H9 (cell line): ENCODE data around the gene MEMO1. TPM values are rescaled to one million over a fixed set of nuclear protein-coding genes. Genes with fewer than 3 reads are reported as not detected.

Source experiments
- DNase-seq: peaks from one replicate; pipeline ENCODE4 v3.0.0-alpha.2; 2017
- H2AFZ ChIP-seq: one replicate; pipeline ENCODE4 v1.6.1; 2013; ENCODE audit warnings: mild to moderate bottlenecking, low read length, control low read depth, moderate library complexity
- H2AK5ac ChIP-seq: 2 replicates; pipeline ENCODE4 v1.6.1; 2013; ENCODE audit warnings: low read length, control low read depth, mixed read lengths; ENCODE audit not compliant: insufficient read length
- H2BK120ac ChIP-seq: one replicate; pipeline ENCODE4 v1.6.1; 2013; ENCODE audit warnings: low read depth, mild to moderate bottlenecking, low read length, control low read depth, inconsistent platforms; ENCODE audit not compliant: poor library complexity, severe bottlenecking
- H2BK12ac ChIP-seq: 2 replicates; pipeline ENCODE4 v1.6.1; 2013; ENCODE audit warnings: low read length, control low read depth, mixed read lengths, low read depth; ENCODE audit not compliant: insufficient read length
- H2BK15ac ChIP-seq: 2 replicates; pipeline ENCODE4 v1.6.1; 2013; ENCODE audit warnings: low read depth, low read length, control low read depth
- H2BK20ac ChIP-seq: one replicate; pipeline ENCODE4 v1.6.1; 2013; ENCODE audit warnings: low read depth, mild to moderate bottlenecking, low read length, control low read depth, inconsistent platforms; ENCODE audit not compliant: poor library complexity, severe bottlenecking
- H2BK5ac ChIP-seq: 2 replicates; pipeline ENCODE4 v1.6.1; 2013; ENCODE audit warnings: low read length, control low read depth, mixed read lengths; ENCODE audit not compliant: insufficient read length
- H3K14ac ChIP-seq: 2 replicates; pipeline ENCODE4 v1.6.1; 2013; ENCODE audit warnings: low read length, control low read depth; ENCODE audit not compliant: insufficient read depth
- H3K18ac ChIP-seq: 2 replicates; pipeline ENCODE4 v1.6.1; 2013; ENCODE audit warnings: low read depth, mild to moderate bottlenecking, mixed read lengths, low read length, control low read depth; ENCODE audit not compliant: insufficient read length
- H3K23ac ChIP-seq: 2 replicates; pipeline ENCODE4 v1.6.1; 2013; ENCODE audit warnings: low read length, control low read depth, mixed read lengths, low read depth; ENCODE audit not compliant: insufficient read length
- H3K23me2 ChIP-seq: 2 replicates; pipeline ENCODE4 v1.6.1; 2013; ENCODE audit warnings: low read depth, mild to moderate bottlenecking, mixed read lengths, low read length, control low read depth; ENCODE audit not compliant: insufficient read length, poor library complexity, severe bottlenecking
- H3K27ac ChIP-seq: 2 replicates; pipeline ENCODE4 v1.5.1; 2013; ENCODE audit warnings: low read length, control low read depth, mixed read lengths, low read depth; ENCODE audit not compliant: insufficient read length
- H3K27me3 ChIP-seq: 2 replicates; pipeline ENCODE4 v1.6.1; 2013; ENCODE audit warnings: low read length, control low read depth, inconsistent platforms; ENCODE audit not compliant: insufficient read depth
- H3K4ac ChIP-seq: 2 replicates; pipeline ENCODE4 v1.6.1; 2013; ENCODE audit warnings: low read depth, mild to moderate bottlenecking, control low read depth, inconsistent platforms, low read length, moderate library complexity
- H3K4me1 ChIP-seq: 2 replicates; pipeline ENCODE4 v1.6.1; 2013; ENCODE audit warnings: low read length, control low read depth, inconsistent platforms; ENCODE audit not compliant: insufficient read depth
- H3K4me2 ChIP-seq: 2 replicates; pipeline ENCODE4 v1.6.1; 2013; ENCODE audit warnings: low read length, control low read depth, mixed read lengths; ENCODE audit not compliant: insufficient read length, insufficient read depth
- H3K56ac ChIP-seq: 2 replicates; pipeline ENCODE4 v1.6.1; 2013; ENCODE audit warnings: low read depth, mild to moderate bottlenecking, mixed read lengths, low read length, control low read depth; ENCODE audit not compliant: insufficient read length
- H3K79me1 ChIP-seq: 2 replicates; pipeline ENCODE4 v1.6.1; 2013; ENCODE audit warnings: low read depth, mild to moderate bottlenecking, moderate library complexity, low read length, control low read depth, inconsistent platforms; ENCODE audit not compliant: insufficient read depth, poor library complexity, severe bottlenecking
- H3K79me2 ChIP-seq: 2 replicates; pipeline ENCODE4 v1.6.1; 2013; ENCODE audit warnings: low read length, control low read depth, inconsistent platforms; ENCODE audit not compliant: insufficient read depth
- H3K9ac ChIP-seq: 2 replicates; pipeline ENCODE4 v1.6.1; 2013; ENCODE audit warnings: low read length, control low read depth, mixed read lengths; ENCODE audit not compliant: insufficient read length; ENCODE audit errors: extremely low read depth
- H3K9me3 ChIP-seq: one replicate; pipeline ENCODE4 v1.6.1; 2013; ENCODE audit warnings: low read depth, low read length, inconsistent platforms; ENCODE audit not compliant: control insufficient read depth
- H3T11ph ChIP-seq: one replicate; pipeline ENCODE4 v1.6.1; 2013; ENCODE audit warnings: mild to moderate bottlenecking, low read length, control low read depth, inconsistent platforms
- H4K20me1 ChIP-seq: one replicate; pipeline ENCODE4 v1.6.1; 2013; ENCODE audit not compliant: control insufficient read depth, insufficient read length, insufficient read depth
- H4K5ac ChIP-seq: 2 replicates; pipeline ENCODE4 v1.6.1; 2013; ENCODE audit warnings: low read depth, mild to moderate bottlenecking, mixed read lengths, low read length, control low read depth; ENCODE audit not compliant: insufficient read length
- H4K8ac ChIP-seq: replicated peaks from 2 replicates; pipeline ENCODE4 v1.6.1; 2013; ENCODE audit warnings: low read length, control low read depth, mixed read lengths, low read depth; ENCODE audit not compliant: insufficient read length
- H4K91ac ChIP-seq: 2 replicates; pipeline ENCODE4 v1.6.1; 2013; ENCODE audit warnings: low read depth, mild to moderate bottlenecking, moderate library complexity, mixed read lengths, low read length, control low read depth; ENCODE audit not compliant: insufficient read length
- H3K27ac Mint-ChIP-seq, 3 experiments: 2 replicates in 2 of 3; 3 replicates in 1 of 3; pipeline ENCODE4 v1.8.0; 2020 to 2021; ENCODE audit warnings: mixed read lengths in 3 of 3, mild to moderate bottlenecking in 1 of 3, moderate library complexity in 1 of 3
- H3K27me3 Mint-ChIP-seq: 2 replicates; pipeline ENCODE4 v1.8.0; 2021; ENCODE audit warnings: low read depth, mild to moderate bottlenecking, moderate library complexity, mixed read lengths
- H3K36me3 Mint-ChIP-seq, 3 experiments: 2 replicates in 2 of 3; 3 replicates in 1 of 3; pipeline ENCODE4 v1.8.0; 2020 to 2021; ENCODE audit warnings: low read depth in 3 of 3, mixed read lengths in 3 of 3; ENCODE audit not compliant: insufficient read depth in 1 of 3
- H3K4me1 Mint-ChIP-seq, 2 experiments: 2 replicates each; pipeline ENCODE4 v1.8.0; 2020; ENCODE audit warnings: mixed read lengths in 2 of 2
- H3K4me3 Mint-ChIP-seq, 2 experiments: 2 replicates in 1 of 2; 3 replicates in 1 of 2; pipeline ENCODE4 v1.8.0; 2020 to 2021; ENCODE audit warnings: mild to moderate bottlenecking in 2 of 2, mixed read lengths in 2 of 2, moderate library complexity in 1 of 2
- H3K9me3 Mint-ChIP-seq, 2 experiments: 2 replicates in 1 of 2; 3 replicates in 1 of 2; pipeline ENCODE4 v1.8.0; 2020; ENCODE audit warnings: mild to moderate bottlenecking in 2 of 2, mixed read lengths in 2 of 2, moderate library complexity in 1 of 2
- CTCF ChIP-seq: fragments of 200-600 bp; sonication (generic); conservative IDR thresholded peaks from 3 replicates; pipeline ENCODE4 v1.8.0; 2021; ENCODE audit warnings: antibody characterized with exemption, mild to moderate bottlenecking
- WGBS: extraction: QIAGEN DNeasy Blood & Tissue Kit; methylation state at CpG from one replicate; pipeline ENCODE4 v1.1.7; 2013; ENCODE audit warnings: missing lambda C conversion rate, low lambda C conversion rate, mixed read lengths; ENCODE audit not compliant: insufficient read length; ENCODE audit errors: extremely low coverage; 5-methylcytosine and 5-hydroxymethylcytosine counted together
- total RNA-seq: library from RNA; stranded (reverse); gene quantifications from 2 replicates; pipeline ENCODE4 v1.2.1, GENCODE V29; 2021

Gene MEMO1
- total RNA-seq, 1 experiment from 2014 or later: 49.4 TPM

- Histone ChIP-seq H3K18ac (no peak overlapping the region), H2AFZ (no peak overlapping the region), H3K27me3 (no peaks in the 10 kb centered on the region), H3K27ac (no peak overlapping the region), H2BK12ac (no peak overlapping the region), H3K4me1 (no peaks in the 10 kb centered on the region), H4K5ac (no peak overlapping the region), H2BK5ac (no peak overlapping the region), H2AK5ac (no peak overlapping the region), H3T11ph (no peak overlapping the region), H3K14ac (peak overlapping the region; percentile 39; the same call in 1 of the 2 replicates), H4K91ac (no peak overlapping the region), H3K79me1 (peaks cover 3% of the 10 kb centered on the region), H3K23ac (no peak overlapping the region), H2BK15ac (no peak overlapping the region), H3K9me3 (no peaks in the 10 kb centered on the region), H4K20me1 (no peaks in the 10 kb centered on the region), H3K4me2 (peak overlapping the region; percentile 83), H2BK120ac (no peak overlapping the region), H3K9ac (peak overlapping the region; percentile 73), H4K8ac (no peak overlapping the region), H3K56ac (no peak overlapping the region), H2BK20ac (no peak overlapping the region), H3K79me2 (peaks cover 27% of the 10 kb centered on the region; the same call in 1 of the 2 replicates), H3K4ac (no peak overlapping the region), H3K23me2 (peaks cover 8% of the 10 kb centered on the region)
- Mint-ChIP-seq H3K36me3 (peaks cover 3 to 12% (median 10%) of the 10 kb centered on the region in 3 experiments; a peak in 6 of 7 replicates), H3K27ac (peak overlapping the region; percentile 70 to 97 (median 86); a peak in 4 of 7 replicates), H3K4me1 (peaks cover 34 to 36% of the 10 kb centered on the region in 2 experiments), H3K27me3 (no peaks in the 10 kb centered on the region), H3K4me3 (peak overlapping the region; percentile 93 to 98), H3K9me3 (no peaks in the 10 kb centered on the region)
- no peak for TF ChIP-seq CTCF
- peak; percentile 34 for DNase-seq
- no CpG with 5 or more reads among the region's 91 CpGs for WGBS
Observed at GRCh38 chr2:32009516-32010256, 1.1 kb downstream of the MEMO1 start.
